GM23338 (cell line): ENCODE results near the gene MEGF8. TPM values are rescaled to one million over a fixed set of nuclear protein-coding genes. Genes with fewer than 3 reads are reported as not detected.
A peak's percentile ranks its signal among the peaks of the same experiment; 100 is the strongest.

Source experiments
- ATAC-seq: fragments of 200-7000 bp; cut with Tn5 transposase; 3 replicates; pipeline ENCODE4 v1.9.1; 2020
- DNase-seq: peaks from one replicate; pipeline ENCODE4 v3.0.0-alpha.2; 2015; ENCODE audit warnings: low spot score
- H2AFZ ChIP-seq: fragments of 200-600 bp; sonication (generic); 2 replicates; pipeline ENCODE4 v1.8.0; 2016; ENCODE audit warnings: antibody characterized with exemption, mild to moderate bottlenecking, moderate library complexity
- H3F3A ChIP-seq: fragments of 200-600 bp; sonication (generic); replicated peaks from 2 replicates; pipeline ENCODE4 v1.8.0; 2017; ENCODE audit warnings: antibody characterized with exemption, mixed run types, low read depth
- H3K27ac ChIP-seq: fragments of 200-600 bp; sonication (generic); 2 replicates; pipeline ENCODE4 v1.6.1; 2016; ENCODE audit warnings: low read depth
- H3K27me3 ChIP-seq: fragments of 200-600 bp; sonication (generic); 2 replicates; pipeline ENCODE4 v1.8.0; 2016; ENCODE audit warnings: mild to moderate bottlenecking, mixed run types, moderate library complexity; ENCODE audit not compliant: insufficient read depth
- H3K36me3 ChIP-seq: fragments of 200-600 bp; sonication (generic); 2 replicates; pipeline ENCODE4 v1.8.0; 2016; ENCODE audit warnings: mild to moderate bottlenecking; ENCODE audit not compliant: insufficient read depth
- H3K4me1 ChIP-seq: fragments of 200-600 bp; sonication (generic); 2 replicates; pipeline ENCODE4 v1.8.0; 2016; ENCODE audit warnings: mild to moderate bottlenecking, moderate library complexity; ENCODE audit not compliant: insufficient read depth
- H3K4me2 ChIP-seq: fragments of 200-600 bp; sonication (generic); 2 replicates; pipeline ENCODE4 v1.7.1; 2017; ENCODE audit warnings: mixed run types
- H3K4me3 ChIP-seq: fragments of 200-600 bp; sonication (generic); 2 replicates; pipeline ENCODE4 v1.6.1; 2016; ENCODE audit warnings: mixed run types
- H3K79me2 ChIP-seq: fragments of 200-600 bp; sonication (generic); replicated peaks from 2 replicates; pipeline ENCODE4 v1.8.0; 2017; ENCODE audit warnings: mild to moderate bottlenecking; ENCODE audit not compliant: insufficient read depth
- H3K9me2 ChIP-seq: fragments of 200-600 bp; sonication (generic); 2 replicates; pipeline ENCODE4 v1.8.0; 2017; ENCODE audit not compliant: insufficient read depth
- H4K20me1 ChIP-seq: fragments of 200-600 bp; sonication (generic); replicated peaks from 2 replicates; pipeline ENCODE4 v1.8.0; 2017; ENCODE audit warnings: mild to moderate bottlenecking; ENCODE audit not compliant: insufficient read depth
- H3K27ac Mint-ChIP-seq: 2 replicates; pipeline ENCODE4 v1.8.0; 2020; ENCODE audit warnings: inconsistent platforms, mild to moderate bottlenecking, moderate library complexity, mixed read lengths
- H3K27me3 Mint-ChIP-seq: 3 replicates; pipeline ENCODE4 v1.8.0; 2022; ENCODE audit warnings: low read depth, mild to moderate bottlenecking, moderate library complexity, mixed read lengths, inconsistent platforms; ENCODE audit not compliant: insufficient read depth, poor library complexity
- H3K36me3 Mint-ChIP-seq: 3 replicates; pipeline ENCODE4 v1.8.0; 2021; ENCODE audit warnings: low read depth, mild to moderate bottlenecking, inconsistent platforms, moderate library complexity, mixed read lengths
- H3K4me1 Mint-ChIP-seq: 3 replicates; pipeline ENCODE4 v1.8.0; 2020; ENCODE audit warnings: mild to moderate bottlenecking, inconsistent platforms, mixed read lengths
- H3K4me3 Mint-ChIP-seq: 3 replicates; pipeline ENCODE4 v1.8.0; 2021; ENCODE audit warnings: moderate library complexity, mild to moderate bottlenecking, inconsistent platforms, mixed read lengths
- H3K9me3 Mint-ChIP-seq: 3 replicates; pipeline ENCODE4 v1.8.0; 2020; ENCODE audit warnings: moderate library complexity, mild to moderate bottlenecking, inconsistent platforms, mixed read lengths
- ETS1 ChIP-seq: IDR thresholded peaks from 2 replicates; pipeline ENCODE4 v1.6.1; 2016; ENCODE audit warnings: antibody characterized with exemption
- EZH2 ChIP-seq: fragments of 200-600 bp; sonication (generic); IDR thresholded peaks from one replicate; pipeline ENCODE4 v1.8.0; 2017; ENCODE audit warnings: antibody characterized with exemption, mild to moderate bottlenecking, low read depth; ENCODE audit not compliant: unreplicated experiment
- EZH2phosphoT487 ChIP-seq: fragments of 200-600 bp; sonication (generic); IDR thresholded peaks from one replicate; pipeline ENCODE4 v1.8.1; 2018; ENCODE audit warnings: antibody characterized with exemption; ENCODE audit not compliant: unreplicated experiment
- JUNB ChIP-seq: IDR thresholded peaks from one replicate; pipeline ENCODE4 v1.6.1; 2016; ENCODE audit warnings: antibody characterized with exemption; ENCODE audit not compliant: unreplicated experiment
- NANOG ChIP-seq: IDR thresholded peaks from 2 replicates; pipeline ENCODE4 v1.6.1; 2016; ENCODE audit warnings: antibody characterized with exemption, borderline replicate concordance
- POLR2AphosphoS5 ChIP-seq: IDR thresholded peaks from 2 replicates; pipeline ENCODE4 v1.6.1; 2016; ENCODE audit warnings: antibody characterized with exemption, low read depth
- REST ChIP-seq: IDR thresholded peaks from one replicate; pipeline ENCODE4 v1.6.1; 2018; ENCODE audit warnings: antibody characterized with exemption; ENCODE audit not compliant: unreplicated experiment
- ZNF114 ChIP-seq: fragments of 250-450 bp; sonication (Bioruptor Pico); IDR thresholded peaks from 2 replicates; pipeline ENCODE4 v1.5.0; 2020; ENCODE audit warnings: mild to moderate bottlenecking, moderate library complexity
- ZNF331 ChIP-seq: fragments of 250-450 bp; sonication (Bioruptor Pico); IDR thresholded peaks from 2 replicates; pipeline ENCODE4 v1.5.0; 2020; ENCODE audit warnings: low read depth, mild to moderate bottlenecking, moderate library complexity
- ZNF462 ChIP-seq: fragments of 250-450 bp; sonication (Bioruptor Pico); IDR thresholded peaks from 2 replicates; pipeline ENCODE4 v1.5.0; 2020; ENCODE audit warnings: mild to moderate bottlenecking, moderate library complexity
- polyA plus RNA-seq: library from polyadenylated mRNA; unstranded; fragments of >200 nt; fragmentation: Nextera tagmentation; extraction: Ambion mirVana; gene quantifications from 2 replicates; pipeline ENCODE4 v1.2.1, GENCODE V29; 2016
- total RNA-seq: library from RNA; depleted of rRNA; stranded (reverse); fragments of >200 nt; shearing (Covaris generic); gene quantifications from 2 replicates; pipeline ENCODE4 v1.2.3, GENCODE V29; 2014

The MEGF8 gene
- total and polyA plus RNA-seq, 2 experiments from 2014 or later: 6.2 to 40.5 TPM

GRCh38 chr19:42422092-42422900, 96.9 kb downstream of the MEGF8 start:
- peaks cover 30% of the 10 kb centered on the region for H3K4me1 Mint-ChIP-seq
- H3K9me3 Mint-ChIP-seq: peaks cover 7% of the 10 kb centered on the region; the same call in 2 of the 3 replicates
- peaks cover 10% of the 10 kb centered on the region; the same call in 2 of the 3 replicates for H3K36me3 Mint-ChIP-seq
- Histone ChIP-seq H3K36me3 (no peaks in the 10 kb centered on the region), H2AFZ (no peak overlapping the region), H3K4me2 (peak overlapping the region; percentile 95), H3K4me1 (peaks cover 5% of the 10 kb centered on the region; the same call in 1 of the 2 replicates), H3K79me2 (no peaks in the 10 kb centered on the region), H3F3A (peaks cover 25% of the 10 kb centered on the region), H3K4me3 (peak overlapping the region; percentile 86), H4K20me1 (peaks cover 18% of the 10 kb centered on the region; the same call in 1 of the 2 replicates), H3K9me2 (peaks cover 4% of the 10 kb centered on the region; the same call in 1 of the 2 replicates), H3K27ac (no peak overlapping the region), H3K27me3 (peaks cover 46% of the 10 kb centered on the region)
- ATAC-seq (no peak), DNase-seq (no peak)
- TF ChIP-seq POLR2AphosphoS5 (no peak), ETS1 (no peak), ZNF331 (CRISPR knock-in tag) (no peak), REST (no peak), EZH2 (no peak), EZH2phosphoT487 (no peak), ZNF114 (CRISPR knock-in tag) (no peak), NANOG (no peak), ZNF462 (CRISPR knock-in tag) (no peak), JUNB (no peak)
- H3K4me3 Mint-ChIP-seq: peak overlapping the region; percentile 94
- H3K27ac Mint-ChIP-seq: no peak overlapping the region
- H3K27me3 Mint-ChIP-seq: peaks cover 73% of the 10 kb centered on the region
